DND-41 (cell line): ENCODE results near the gene NKX2-4.

Experiments
- ATAC-seq: fragments of 200-7000 bp; cut with Tn5 transposase; 3 replicates; pipeline ENCODE4 v1.9.1; 2021; ENCODE audit warnings: low read depth; ENCODE audit not compliant: insufficient read depth
- DNase-seq: peaks from one replicate; pipeline ENCODE4 v3.0.0-alpha.2; 2020
- H2AFZ ChIP-seq: 2 replicates; pipeline ENCODE4 v1.6.0; 2012; ENCODE audit warnings: low read depth, low read length
- H3K27ac ChIP-seq: 2 replicates; pipeline ENCODE4 v1.5.1; 2012; ENCODE audit warnings: low read length, inconsistent platforms
- H3K27me3 ChIP-seq: fragments of 200-600 bp; sonication (generic); 2 replicates; pipeline ENCODE4 v1.6.0; 2012; ENCODE audit warnings: low read length, mild to moderate bottlenecking, inconsistent platforms; ENCODE audit not compliant: insufficient read depth, poor library complexity
- H3K36me3 ChIP-seq: 2 replicates; pipeline ENCODE4 v1.5.1; 2012; ENCODE audit warnings: low read length, inconsistent platforms; ENCODE audit not compliant: insufficient read depth
- H3K4me1 ChIP-seq: 2 replicates; pipeline ENCODE4 v1.5.1; 2012; ENCODE audit warnings: mild to moderate bottlenecking, low read length; ENCODE audit not compliant: insufficient read depth
- H3K4me2 ChIP-seq: 2 replicates; pipeline ENCODE4 v1.6.0; 2012; ENCODE audit warnings: mild to moderate bottlenecking, moderate library complexity, low read length, inconsistent platforms; ENCODE audit not compliant: insufficient read depth
- H3K4me3 ChIP-seq, 2 experiments: fragments of 200-600 bp in 1 of 2; shearing (Covaris generic) in 1 of 2; 2 replicates each; pipeline ENCODE4 v1.5.1; 2012 to 2016; ENCODE audit warnings: inconsistent platforms in 2 of 2, low read length in 2 of 2, mild to moderate bottlenecking in 2 of 2, low read depth in 1 of 2, moderate library complexity in 1 of 2
- H3K79me2 ChIP-seq: 2 replicates; pipeline ENCODE4 v1.6.0; 2012; ENCODE audit warnings: low read length, inconsistent platforms; ENCODE audit not compliant: insufficient read depth
- H3K9ac ChIP-seq: 2 replicates; pipeline ENCODE4 v1.6.0; 2012; ENCODE audit warnings: low read depth, mild to moderate bottlenecking, inconsistent platforms, low read length, moderate library complexity
- H3K9me3 ChIP-seq: 2 replicates; pipeline ENCODE4 v1.5.1; 2012; ENCODE audit warnings: low read length, moderate library complexity, mild to moderate bottlenecking, inconsistent platforms; ENCODE audit not compliant: insufficient read depth, severe bottlenecking
- H4K20me1 ChIP-seq: 2 replicates; pipeline ENCODE4 v1.6.0; 2012; ENCODE audit warnings: low read length; ENCODE audit not compliant: insufficient read depth
- CTCF ChIP-seq: IDR thresholded peaks from 2 replicates; pipeline ENCODE4 v1.5.1; 2012; ENCODE audit warnings: borderline replicate concordance, low read length, moderate library complexity, mild to moderate bottlenecking; ENCODE audit not compliant: poor library complexity, severe bottlenecking; ENCODE audit errors: extremely low read depth
- EZH2 ChIP-seq: IDR thresholded peaks from 3 replicates; pipeline ENCODE4 v1.6.1; 2012; ENCODE audit warnings: borderline replicate concordance, low read depth, mild to moderate bottlenecking, moderate library complexity, low read length, inconsistent platforms; ENCODE audit not compliant: severe bottlenecking

The NKX2-4 gene

GRCh38 chr20:21397341-21398108 lies at the start of gene NKX2-4:
TSS of gene NKX2-4 (minus strand) at chr20:21397526. CDS start at chr20:21397399, 127 bp downstream.
- no peak within 1 kb of the TSS for H2AFZ ChIP-seq
- no peaks in the 10 kb centered on the region for H3K36me3 ChIP-seq
- no peaks in the 10 kb centered on the region for H3K79me2 ChIP-seq
- no peak for TF ChIP-seq EZH2
- no peak for TF ChIP-seq CTCF
- H3K9ac ChIP-seq: no peak within 1 kb of the TSS
- H4K20me1 ChIP-seq: no peaks in the 10 kb centered on the region
- H3K27me3 ChIP-seq: peaks cover 18% of the 10 kb centered on the region
- ATAC-seq: no peak
- H3K4me1 ChIP-seq: no peaks in the 10 kb centered on the region
- no peak for DNase-seq
- H3K27ac ChIP-seq: no peak within 1 kb of the TSS
- H3K4me2 ChIP-seq: no peak within 1 kb of the TSS
- H3K9me3 ChIP-seq: no peaks in the 10 kb centered on the region
- no peak within 1 kb of the TSS for H3K4me3 ChIP-seq

DNA sequence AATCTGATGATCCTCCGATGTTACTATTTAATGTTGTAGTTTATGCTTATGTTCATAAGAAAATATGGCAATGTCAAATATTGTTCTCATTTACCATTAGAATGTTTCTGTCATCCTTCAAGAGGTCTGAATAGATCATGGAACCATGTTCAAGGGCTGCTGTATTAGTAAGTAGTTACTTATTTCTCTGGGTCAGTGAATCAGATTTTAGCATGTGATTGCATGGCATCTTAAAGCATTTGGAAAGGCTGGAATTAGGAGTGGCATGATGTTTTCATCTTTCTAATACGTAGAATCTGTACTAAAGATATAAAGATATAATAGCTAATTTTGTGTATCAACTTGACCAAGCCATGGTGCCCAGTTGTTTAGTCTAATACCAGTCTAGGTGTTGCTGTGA lies 40.5 kb upstream of the NKX2-4 start:
- peaks cover 3% of the 10 kb centered on the region for H3K27me3 ChIP-seq
- ATAC-seq: no peak
- H3K36me3 ChIP-seq: no peaks in the 10 kb centered on the region
- no peaks in the 10 kb centered on the region for H3K79me2 ChIP-seq
- no peaks in the 10 kb centered on the region for H4K20me1 ChIP-seq
- no peak overlapping the region for H3K4me3 ChIP-seq
- H3K4me2 ChIP-seq: no peak overlapping the region
- no peak overlapping the region for H2AFZ ChIP-seq
- no peak for TF ChIP-seq CTCF
- no peak for TF ChIP-seq EZH2
- no peak overlapping the region for H3K27ac ChIP-seq
- H3K4me1 ChIP-seq: no peaks in the 10 kb centered on the region
- no peaks in the 10 kb centered on the region for H3K9me3 ChIP-seq
- no peak for DNase-seq
- no peak overlapping the region for H3K9ac ChIP-seq

GRCh38 chr20:21437248-21437647 lies 39.9 kb upstream of the NKX2-4 start:
- H3K4me2 ChIP-seq: no peak overlapping the region
- no peak overlapping the region for H3K4me3 ChIP-seq
- peaks cover 3% of the 10 kb centered on the region for H3K27me3 ChIP-seq
- no peaks in the 10 kb centered on the region for H3K79me2 ChIP-seq
- DNase-seq (no peak), ATAC-seq (no peak)
- TF ChIP-seq CTCF: no peak
- TF ChIP-seq EZH2: no peak
- H2AFZ ChIP-seq: no peak overlapping the region
- H4K20me1 ChIP-seq: no peaks in the 10 kb centered on the region
- H3K4me1 ChIP-seq: no peaks in the 10 kb centered on the region
- no peaks in the 10 kb centered on the region for H3K9me3 ChIP-seq
- no peak overlapping the region for H3K9ac ChIP-seq
- H3K36me3 ChIP-seq: no peaks in the 10 kb centered on the region
- no peak overlapping the region for H3K27ac ChIP-seq
